ENCODE results near the gene FICD. TPM values are rescaled to one million over a fixed set of nuclear protein-coding genes. Genes with fewer than 3 reads are reported as not detected.

The FICD gene
- total and polyA plus RNA-seq, 3 donors from 2014 or later = 10.0 to 16.7 (median 10.5) TPM

DNA sequence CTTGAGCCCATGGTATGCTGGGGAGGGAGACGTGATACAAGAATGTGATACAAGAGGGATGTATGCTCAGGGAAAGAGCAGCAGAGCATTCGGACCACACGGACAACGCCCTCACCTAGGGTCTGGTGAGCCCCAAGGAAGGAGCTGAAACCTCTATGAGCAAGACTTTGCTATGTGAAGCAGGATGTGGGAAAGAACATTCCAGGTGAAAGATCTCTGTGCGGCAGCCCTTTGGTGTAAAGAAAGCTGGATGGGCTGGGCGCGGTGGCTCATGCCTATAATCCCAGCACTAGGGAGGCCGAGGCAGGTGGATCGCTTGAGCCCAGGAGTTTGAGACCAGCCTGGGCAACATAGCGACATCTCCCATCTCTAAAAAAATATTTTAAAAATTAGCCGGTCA, 16.9 kb upstream of the FICD start:
- no peak overlapping the region for H3K4me3 ChIP-seq
- no peak for TF ChIP-seq POLR2A (IDR thresholded peaks at IDR 0.05)
- TF ChIP-seq, protein P1, sequence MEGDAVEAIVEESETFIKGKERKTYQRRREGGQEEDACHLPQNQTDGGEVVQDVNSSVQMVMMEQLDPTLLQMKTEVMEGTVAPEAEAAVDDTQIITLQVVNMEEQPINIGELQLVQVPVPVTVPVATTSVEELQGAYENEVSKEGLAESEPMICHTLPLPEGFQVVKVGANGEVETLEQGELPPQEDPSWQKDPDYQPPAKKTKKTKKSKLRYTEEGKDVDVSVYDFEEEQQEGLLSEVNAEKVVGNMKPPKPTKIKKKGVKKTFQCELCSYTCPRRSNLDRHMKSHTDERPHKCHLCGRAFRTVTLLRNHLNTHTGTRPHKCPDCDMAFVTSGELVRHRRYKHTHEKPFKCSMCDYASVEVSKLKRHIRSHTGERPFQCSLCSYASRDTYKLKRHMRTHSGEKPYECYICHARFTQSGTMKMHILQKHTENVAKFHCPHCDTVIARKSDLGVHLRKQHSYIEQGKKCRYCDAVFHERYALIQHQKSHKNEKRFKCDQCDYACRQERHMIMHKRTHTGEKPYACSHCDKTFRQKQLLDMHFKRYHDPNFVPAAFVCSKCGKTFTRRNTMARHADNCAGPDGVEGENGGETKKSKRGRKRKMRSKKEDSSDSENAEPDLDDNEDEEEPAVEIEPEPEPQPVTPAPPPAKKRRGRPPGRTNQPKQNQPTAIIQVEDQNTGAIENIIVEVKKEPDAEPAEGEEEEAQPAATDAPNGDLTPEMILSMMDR (IDR thresholded peaks at IDR 0.05) = no peak

DNA sequence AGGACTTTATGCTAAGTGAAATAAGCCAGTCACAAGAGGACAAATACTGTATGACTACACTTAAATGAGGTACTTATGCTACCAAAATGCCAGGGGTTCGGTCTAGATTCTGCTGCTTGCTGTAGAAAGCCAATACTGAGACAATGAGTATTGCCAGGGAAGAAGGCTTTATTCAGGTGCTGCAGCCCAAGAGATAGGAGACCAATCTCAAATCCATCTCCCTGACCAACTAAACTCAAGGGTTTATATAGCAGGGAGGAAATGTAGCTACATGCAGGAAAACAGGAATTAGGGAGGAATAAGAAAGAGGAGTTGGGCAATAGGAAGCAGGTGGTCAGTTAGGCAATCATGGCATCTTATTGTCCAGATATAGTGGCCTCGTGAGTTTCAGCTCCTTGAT, 12.2 kb upstream of the FICD start:
- H3K4me3 ChIP-seq = no peak overlapping the region
- H3K27ac ChIP-seq = no peak overlapping the region
- WGBS, 2 donors = 83 to 85% methylated on average over 2 of the region's 2 CpGs
- DNase-seq = no peak
- H3K4me1 ChIP-seq = no peaks in the 10 kb centered on the region
- no peaks in the 10 kb centered on the region for H3K9me3 ChIP-seq
- no peaks in the 10 kb centered on the region for H3K27me3 ChIP-seq
- H3K36me3 ChIP-seq (ENCODE audit: low read depth, missing control alignments) = no peaks in the 10 kb centered on the region
- no peak for TF ChIP-seq POLR2A (IDR thresholded peaks at IDR 0.05)
- TF ChIP-seq, protein P1 (IDR thresholded peaks at IDR 0.05) = no peak
- intact Hi-C loops (cut with DNase I; ENCODE audit: low total_unique reads) = no loop called here

More for the DNA sequence above, 16.9 kb upstream of the FICD start:
- no peaks in the 10 kb centered on the region for H3K4me1 ChIP-seq
- H3K36me3 ChIP-seq (ENCODE audit: low read depth, missing control alignments) = no peaks in the 10 kb centered on the region
- 61 to 63% methylated on average over 11 of the region's 11 CpGs for WGBS, 2 donors
- no peaks in the 10 kb centered on the region for H3K9me3 ChIP-seq
- DNase-seq = no peak
- no peak overlapping the region for H3K27ac ChIP-seq
- H3K27me3 ChIP-seq = no peaks in the 10 kb centered on the region
- intact Hi-C loops (cut with DNase I; ENCODE audit: low total_unique reads) = no loop called here

DNA sequence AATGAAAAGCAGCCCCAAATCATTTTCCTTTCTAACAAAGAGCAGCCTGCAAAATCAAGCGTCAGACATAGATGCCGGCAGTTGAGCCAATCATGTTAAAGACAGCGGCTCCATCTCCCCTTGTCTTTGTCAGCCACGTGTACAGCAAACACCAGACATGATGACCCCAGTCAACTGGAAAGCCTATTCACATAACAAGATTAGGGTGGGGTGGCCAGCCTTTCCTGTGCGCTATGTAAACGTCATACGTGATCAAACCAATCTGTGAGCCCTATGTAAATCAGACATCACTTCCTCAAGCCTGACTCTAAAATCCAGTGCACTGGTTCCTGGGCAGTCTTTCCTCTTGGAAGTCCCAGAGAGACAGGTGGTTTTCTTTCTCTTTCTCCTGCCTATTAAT, 9.9 kb upstream of the FICD start:
- no peak for DNase-seq
- no peak overlapping the region for H3K27ac ChIP-seq
- intact Hi-C loops (cut with DNase I; ENCODE audit: low total_unique reads) = no loop called here
- no peaks in the 10 kb centered on the region for H3K9me3 ChIP-seq
- H3K4me3 ChIP-seq = no peak overlapping the region
- no peaks in the 10 kb centered on the region for H3K4me1 ChIP-seq
- no peak for TF ChIP-seq POLR2A (IDR thresholded peaks at IDR 0.05)
- TF ChIP-seq, protein P1 (IDR thresholded peaks at IDR 0.05) = no peak
- H3K27me3 ChIP-seq = no peaks in the 10 kb centered on the region
- H3K36me3 ChIP-seq (ENCODE audit: low read depth, missing control alignments) = no peaks in the 10 kb centered on the region
- WGBS, 2 donors = 73 to 84% methylated on average over 7 of the region's 7 CpGs

DNA sequence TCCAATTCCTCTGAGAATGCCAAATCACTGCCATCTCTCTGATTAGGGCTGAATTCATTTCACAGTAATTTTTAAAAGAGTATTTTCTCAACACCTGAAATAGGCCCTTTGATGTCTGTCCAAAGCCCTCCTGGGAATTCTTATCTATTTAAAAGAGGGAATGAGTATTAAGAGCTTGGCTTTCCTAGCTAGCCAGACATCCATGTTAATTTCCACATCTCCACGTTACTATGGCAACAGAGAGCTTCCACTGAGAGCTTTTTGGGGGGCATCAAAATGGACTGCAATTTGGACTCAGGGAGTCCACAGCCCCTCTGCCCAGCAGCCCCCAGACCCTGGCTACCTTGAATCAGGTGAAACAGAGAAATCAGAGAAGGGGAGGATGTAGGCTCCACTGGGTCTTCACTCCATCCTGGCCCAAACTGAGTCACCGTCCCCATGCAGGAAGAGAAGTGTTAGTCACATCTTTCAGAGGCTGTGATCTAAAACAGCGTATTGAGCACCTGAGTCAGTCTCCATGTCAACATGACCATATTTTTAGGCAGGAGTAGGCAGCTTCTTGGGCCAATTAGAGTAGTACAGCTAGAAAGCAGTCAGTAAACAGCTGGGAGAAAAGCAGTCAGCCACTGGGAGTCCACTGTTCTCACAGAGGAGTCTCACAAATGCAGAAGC, 7.0 kb upstream of the FICD start:
- WGBS, 2 donors = 71 to 73% methylated on average over 3 of the region's 3 CpGs
- Histone ChIP-seq H3K9me3 (no peaks in the 10 kb centered on the region), H3K4me1 (no peaks in the 10 kb centered on the region), H3K4me3 (no peak overlapping the region), H3K27me3 (no peaks in the 10 kb centered on the region), H3K27ac (no peak overlapping the region), H3K36me3 (ENCODE audit: low read depth, missing control alignments) (no peaks in the 10 kb centered on the region)
- TF ChIP-seq, protein P1 (IDR thresholded peaks at IDR 0.05) = no peak
- TF ChIP-seq POLR2A (IDR thresholded peaks at IDR 0.05) = no peak
- no peak for DNase-seq
- intact Hi-C loops (cut with DNase I; ENCODE audit: low total_unique reads) = no loop called here

DNA sequence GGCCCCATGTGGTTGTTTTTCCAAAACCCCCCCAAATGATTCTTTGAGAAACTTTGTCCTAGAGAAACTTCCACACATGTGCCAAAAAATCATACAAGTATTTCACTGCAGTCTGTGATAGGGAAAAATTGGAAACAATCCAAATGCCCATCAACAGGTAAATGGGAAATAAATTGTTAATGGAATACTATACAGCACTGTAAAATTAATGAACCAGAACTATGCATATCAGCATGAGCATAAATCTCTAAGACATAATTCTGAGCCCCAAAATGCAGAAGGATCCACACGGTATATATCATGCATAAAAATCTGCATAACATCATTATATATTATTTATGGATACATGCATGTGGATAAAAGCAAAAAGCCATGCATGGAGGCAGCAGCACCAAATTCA, 5.3 kb upstream of the FICD start:
- no peak overlapping the region for H3K4me3 ChIP-seq
- no peaks in the 10 kb centered on the region for H3K9me3 ChIP-seq
- no peak for TF ChIP-seq POLR2A (IDR thresholded peaks at IDR 0.05)
- TF ChIP-seq, protein P1 (IDR thresholded peaks at IDR 0.05) = no peak
- no peaks in the 10 kb centered on the region for H3K4me1 ChIP-seq
- DNase-seq = no peak
- WGBS, 2 donors = 73 to 85% methylated on average over 1 of the region's 1 CpG
- intact Hi-C loops (cut with DNase I; ENCODE audit: low total_unique reads) = no loop called here
- no peak overlapping the region for H3K27ac ChIP-seq
- no peaks in the 10 kb centered on the region for H3K36me3 ChIP-seq (ENCODE audit: low read depth, missing control alignments)
- H3K27me3 ChIP-seq = no peaks in the 10 kb centered on the region

All from testis (tissue), 3 donors.